ENCODE data around the gene STEAP3. TPM values are rescaled to one million over a fixed set of nuclear protein-coding genes. Genes with fewer than 3 reads are reported as not detected.

Gene STEAP3
- total RNA-seq, 4 donors from 2014 or later: 2.3 to 5.9 (median 3.7) TPM

- DNase-seq: no peak
- intact Hi-C loops (cut with DNase I; ENCODE audit: low total_unique reads): no loop called here
- TF ChIP-seq CTCF (IDR thresholded peaks at IDR 0.05): no peak
- TF ChIP-seq POLR2A (IDR thresholded peaks at IDR 0.05): no peak
These were observed 3.7 kb downstream of the STEAP3 start for GRCh38 chr2:119227346-119227745.

GRCh38 chr2:119228136-119228535 is 4.5 kb downstream of the STEAP3 start:
- no peak for TF ChIP-seq CTCF (IDR thresholded peaks at IDR 0.05)
- TF ChIP-seq POLR2A (IDR thresholded peaks at IDR 0.05): no peak
- intact Hi-C loops (cut with DNase I; ENCODE audit: low total_unique reads): no loop called here
- Histone ChIP-seq H3K27ac (no peak overlapping the region), H3K36me3 (no peaks in the 10 kb centered on the region), H3K4me3 (no peak overlapping the region), H3K27me3 (no peaks in the 10 kb centered on the region), H3K9me3 (no peaks in the 10 kb centered on the region), H3K4me1 (peaks cover 0 to 6% of the 10 kb centered on the region in 2 donors)
- no peak for DNase-seq

More at GRCh38 chr2:119227346-119227745, 3.7 kb downstream of the STEAP3 start:
- Histone ChIP-seq H3K27me3 (no peaks in the 10 kb centered on the region), H3K36me3 (no peaks in the 10 kb centered on the region), H3K4me3 (no peak overlapping the region), H3K27ac (no peak overlapping the region), H3K4me1 (peaks cover 0 to 6% of the 10 kb centered on the region in 2 donors), H3K9me3 (no peaks in the 10 kb centered on the region)

- H3K36me3 ChIP-seq: no peaks in the 10 kb centered on the region
- H3K9me3 ChIP-seq: no peaks in the 10 kb centered on the region
- intact Hi-C loops (cut with DNase I; ENCODE audit: low total_unique reads): no loop called here
- no peak for DNase-seq
- H3K27ac ChIP-seq: no peak overlapping the region
- H3K4me1 ChIP-seq: peaks cover 0 to 3% of the 10 kb centered on the region in 2 donors
- no peaks in the 10 kb centered on the region for H3K27me3 ChIP-seq
- H3K4me3 ChIP-seq: no peak overlapping the region
- TF ChIP-seq CTCF (IDR thresholded peaks at IDR 0.05): no peak
- no peak for TF ChIP-seq POLR2A (IDR thresholded peaks at IDR 0.05)
These were observed 5.3 kb downstream of the STEAP3 start for GRCh38 chr2:119228964-119229363.

GRCh38 chr2:119229716-119230115 is 6.1 kb downstream of the STEAP3 start:
- no peaks in the 10 kb centered on the region for H3K4me1 ChIP-seq
- no peaks in the 10 kb centered on the region for H3K36me3 ChIP-seq
- no peak overlapping the region for H3K4me3 ChIP-seq
- DNase-seq: no peak
- no peaks in the 10 kb centered on the region for H3K9me3 ChIP-seq
- H3K27me3 ChIP-seq: no peaks in the 10 kb centered on the region
- no peak overlapping the region for H3K27ac ChIP-seq
- TF ChIP-seq POLR2A (IDR thresholded peaks at IDR 0.05) (no peak), CTCF (IDR thresholded peaks at IDR 0.05) (no peak)
- intact Hi-C loops (cut with DNase I; ENCODE audit: low total_unique reads): no loop called here

GRCh38 chr2:119230219-119231185 is 6.9 kb downstream of the STEAP3 start:
- intact Hi-C loops (cut with DNase I; ENCODE audit: low total_unique reads): no loop called here
- Histone ChIP-seq H3K9me3 (no peaks in the 10 kb centered on the region), H3K27ac (no peak overlapping the region), H3K27me3 (no peaks in the 10 kb centered on the region), H3K36me3 (no peaks in the 10 kb centered on the region), H3K4me1 (no peaks in the 10 kb centered on the region), H3K4me3 (no peak overlapping the region)
- TF ChIP-seq POLR2A (IDR thresholded peaks at IDR 0.05) (no peak), CTCF (IDR thresholded peaks at IDR 0.05) (no peak)
- no peak for DNase-seq
